ENCODE results near the gene CNTN5. TPM values are rescaled to one million over a fixed set of nuclear protein-coding genes. Genes with fewer than 3 reads are reported as not detected.

Gene CNTN5
- total RNA-seq, 2 donors from 2014 or later = not detected

GRCh38 chr11:100093698-100094097 lies 1072.9 kb downstream of the CNTN5 start:
- Histone ChIP-seq H3K27ac (no peak overlapping the region), H3K4me1 (no peaks in the 10 kb centered on the region), H3K9ac (ENCODE audit: low read depth in 2 of 2, low read length in 2 of 2) (no peak overlapping the region), H3K36me3 (no peaks in the 10 kb centered on the region), H3K27me3 (no peaks in the 10 kb centered on the region), H3K9me3 (no peaks in the 10 kb centered on the region), H3K4me3 (no peak overlapping the region)
- no peak for TF ChIP-seq CTCF (IDR thresholded peaks at IDR 0.05)
- no peak for DNase-seq
- intact Hi-C loops (cut with DNase I) = no loop called here

- Histone ChIP-seq H3K9me3 (no peaks in the 10 kb centered on the region), H3K36me3 (no peaks in the 10 kb centered on the region), H3K4me3 (no peak overlapping the region), H3K4me1 (no peaks in the 10 kb centered on the region), H3K27ac (no peak overlapping the region), H3K9ac (ENCODE audit: low read depth in 2 of 2, low read length in 2 of 2) (no peak overlapping the region), H3K27me3 (no peaks in the 10 kb centered on the region)
- intact Hi-C loops (cut with DNase I) = no loop called here
- DNase-seq = no peak
- TF ChIP-seq CTCF (IDR thresholded peaks at IDR 0.05) = no peak
Measured at GRCh38 chr11:100094121-100094865, 1073.5 kb downstream of the CNTN5 start.

- Histone ChIP-seq H3K4me3 (no peak overlapping the region), H3K4me1 (no peaks in the 10 kb centered on the region), H3K9ac (ENCODE audit: low read depth in 2 of 2, low read length in 2 of 2) (no peak overlapping the region), H3K27ac (no peak overlapping the region), H3K27me3 (no peaks in the 10 kb centered on the region), H3K36me3 (no peaks in the 10 kb centered on the region), H3K9me3 (no peaks in the 10 kb centered on the region)
- intact Hi-C loops (cut with DNase I) = no loop called here
- TF ChIP-seq CTCF (IDR thresholded peaks at IDR 0.05) = no peak
- no peak for DNase-seq
Measured at GRCh38 chr11:100095809-100096208, 1075.1 kb downstream of the CNTN5 start.

DNA sequence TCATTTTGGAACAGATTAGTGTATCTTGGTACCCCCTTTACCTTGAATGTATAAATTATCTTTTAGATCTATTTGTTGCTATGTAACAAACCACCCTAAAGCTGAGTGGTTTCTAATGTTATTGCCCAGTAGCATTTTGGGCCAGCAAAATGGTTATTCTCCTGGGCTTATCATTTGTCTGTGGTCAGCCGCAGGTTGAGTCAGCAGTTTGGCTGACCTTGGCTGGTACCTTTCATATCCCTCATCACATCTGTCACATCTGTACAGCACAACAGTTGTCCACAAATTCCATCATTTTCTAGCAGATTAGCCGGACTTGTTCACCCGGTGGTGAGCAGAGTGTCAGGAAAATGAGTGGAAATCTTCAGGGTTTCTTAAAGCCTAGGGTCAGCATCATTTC lies 1077.8 kb downstream of the CNTN5 start:
- Histone ChIP-seq H3K9ac (ENCODE audit: low read depth in 2 of 2, low read length in 2 of 2) (no peak overlapping the region), H3K27me3 (no peaks in the 10 kb centered on the region), H3K4me3 (no peak overlapping the region), H3K4me1 (no peaks in the 10 kb centered on the region), H3K9me3 (no peaks in the 10 kb centered on the region), H3K27ac (no peak overlapping the region), H3K36me3 (no peaks in the 10 kb centered on the region)
- TF ChIP-seq CTCF (IDR thresholded peaks at IDR 0.05) = no peak
- intact Hi-C loops (cut with DNase I) = no loop called here
- no peak for DNase-seq

- no peak overlapping the region for H3K27ac ChIP-seq
- no peaks in the 10 kb centered on the region for H3K36me3 ChIP-seq
- no peak overlapping the region for H3K4me3 ChIP-seq
- TF ChIP-seq CTCF (IDR thresholded peaks at IDR 0.05) = no peak
- no peaks in the 10 kb centered on the region for H3K4me1 ChIP-seq
- intact Hi-C loops (cut with DNase I) = no loop called here
- H3K9me3 ChIP-seq = no peaks in the 10 kb centered on the region
- no peaks in the 10 kb centered on the region for H3K27me3 ChIP-seq
- no peak overlapping the region for H3K9ac ChIP-seq (ENCODE audit: low read depth in 2 of 2, low read length in 2 of 2)
- DNase-seq = no peak
Measured at GRCh38 chr11:100105255-100105981, 1084.7 kb downstream of the CNTN5 start.
